AG04450 (cell line): ENCODE data around the gene ZNF212. TPM values are rescaled to one million over a fixed set of nuclear protein-coding genes. Genes with fewer than 3 reads are reported as not detected.

Experiments
- CTCF ChIA-PET: fragments of 300-600, 350-600 bp; formaldehyde crosslinking; extraction: SDS; loops from one replicate; lab custom pipeline; 2022; ENCODE audit warnings: antibody characterized with exemption, inconsistent platforms; lab: Charles Lee
- POLR2A ChIA-PET: fragments of 350-600 bp; formaldehyde crosslinking; extraction: SDS; loops from one replicate; lab custom pipeline; 2021; ENCODE audit warnings: antibody characterized with exemption, inconsistent platforms; lab: Yijun Ruan, JAX
- DNase-seq: peaks from one replicate; pipeline ENCODE4 v3.0.0-alpha.2; 2011; ENCODE audit warnings: low read depth, low spot score
- H3K27ac ChIP-seq: one replicate; pipeline ENCODE4 v1.5.1; 2012; ENCODE audit warnings: low read depth, low read length, control low read depth
- H3K27me3 ChIP-seq: one replicate; pipeline ENCODE4 v1.6.0; 2012; ENCODE audit warnings: low read length; ENCODE audit not compliant: control insufficient read depth, insufficient read depth
- H3K4me3 ChIP-seq: 2 replicates; pipeline ENCODE4 v1.5.1; 2011; ENCODE audit warnings: mild to moderate bottlenecking, low read depth, low read length, control low read depth
- H3K9me3 ChIP-seq: 2 replicates; pipeline ENCODE4 v1.5.1; 2012; ENCODE audit warnings: low read length; ENCODE audit not compliant: control insufficient read depth, insufficient read depth
- CTCF ChIP-seq: IDR thresholded peaks from 2 replicates; pipeline ENCODE4 v1.5.1; 2011; ENCODE audit warnings: low read depth, low read length, control low read depth, inconsistent platforms
- polyA minus RNA-seq: library from RNA; depleted of rRNA, polyadenylated mRNA; stranded (reverse); fragments of >200 nt; gene quantifications from 2 replicates; pipeline ENCODE4 v1.2.3, GENCODE V29; 2011; rRNA and poly(A)+ RNA removed
- polyA plus RNA-seq: library from polyadenylated mRNA; depleted of rRNA; stranded (reverse); fragments of >200 nt; gene quantifications from 2 replicates; pipeline ENCODE4 v1.2.3, GENCODE V29; 2011; rRNA removed

The ZNF212 gene
- polyA plus RNA-seq = 4.1 and 4.2 TPM in 2 replicates
- polyA minus RNA-seq = 4.5 and 4.6 TPM in 2 replicates

GRCh38 chr7:149239345-149240143, at the start of gene ZNF212:
Gene ZNF212, plus strand, starts transcription at chr7:149239651. Its CDS starts 128 bp downstream, at chr7:149239779.
- TF ChIP-seq CTCF = peak; percentile 83
- Histone ChIP-seq H3K9me3 (peaks cover 5% of the 10 kb centered on the region), H3K27me3 (no peaks in the 10 kb centered on the region), H3K4me3 (peak within 1 kb of the TSS; percentile 97), H3K27ac (no peak within 1 kb of the TSS)
- CTCF ChIA-PET = interaction anchor here (0.6 to 1.3 kb wide), 4 partner anchors 9 to 65 kb away, joined by 3 to 17 read pairs (median 4); no protein-coding TSS in a partner anchor
- peak; percentile 58 for DNase-seq
- POLR2A ChIA-PET = no interaction called here

DNA sequence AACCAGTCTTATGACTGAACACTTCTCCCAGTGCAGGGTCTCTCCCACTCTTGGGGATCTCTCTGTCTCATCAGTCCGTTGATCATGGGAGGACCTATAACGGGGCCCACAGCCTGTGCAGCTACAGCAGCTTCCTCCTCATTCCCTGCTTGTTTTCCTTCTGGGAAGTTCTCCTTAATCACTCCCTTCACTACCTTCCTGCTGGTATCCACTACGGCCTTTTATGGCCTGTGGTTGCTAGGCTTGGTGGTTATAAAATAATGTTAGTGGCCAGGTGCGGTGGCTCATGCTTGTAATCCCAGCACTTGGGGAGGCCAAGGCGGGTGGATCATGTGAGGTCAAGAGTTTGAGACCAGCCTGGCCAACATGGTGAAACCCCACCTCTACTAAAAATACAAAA, 47.6 kb upstream of the ZNF212 start:
- ChIA-PET POLR2A (no interaction called here), CTCF (no interaction called here)
- no peak for TF ChIP-seq CTCF
- Histone ChIP-seq H3K27me3 (no peaks in the 10 kb centered on the region), H3K27ac (no peak overlapping the region), H3K9me3 (no peaks in the 10 kb centered on the region), H3K4me3 (no peak overlapping the region)
- no peak for DNase-seq

- TF ChIP-seq CTCF = no peak
- H3K4me3 ChIP-seq = peak overlapping the region; percentile 80
- ChIA-PET CTCF (interaction anchor here (0.7 to 2.4 kb wide), 21 partner anchors 9 to 115 kb away, joined by 3 to 13 read pairs (median 4); partner anchors contain the start of genes ZNF398, ZNF425 and ZNF783), POLR2A (interaction anchor here (0.6 to 2.1 kb wide), 11 partner anchors 9 to 317 kb away, joined by 3 to 12 read pairs (median 4); partner anchors contain the start of genes ZNF398 and ZNF425)
- H3K27ac ChIP-seq = peak overlapping the region; percentile 73
- H3K9me3 ChIP-seq = no peaks in the 10 kb centered on the region
- DNase-seq = no peak
- no peaks in the 10 kb centered on the region for H3K27me3 ChIP-seq
Observed at GRCh38 chr7:149194799-149195179, 44.7 kb upstream of the ZNF212 start.

GRCh38 chr7:149195180-149196150, 44.0 kb upstream of the ZNF212 start, which contains the start of gene ZNF282:
Gene ZNF282, plus strand, starts transcription at chr7:149195546. Its CDS starts 44 bp downstream, at chr7:149195590.
- POLR2A ChIA-PET = interaction anchor here (0.6 to 2.1 kb wide), 12 partner anchors 10 to 317 kb away, joined by 3 to 12 read pairs (median 4); partner anchors contain the start of genes ZNF398 and ZNF425

More at GRCh38 chr7:149195180-149196150, 44.0 kb upstream of the ZNF212 start, which contains the start of gene ZNF282:
- Histone ChIP-seq H3K27ac (peak within 1 kb of the TSS; percentile 73), H3K27me3 (no peaks in the 10 kb centered on the region), H3K9me3 (no peaks in the 10 kb centered on the region), H3K4me3 (peak within 1 kb of the TSS; percentile 80)
- CTCF ChIA-PET = interaction anchor here (0.6 to 2.4 kb wide), 24 partner anchors 8 to 406 kb away, joined by 3 to 13 read pairs (median 4); partner anchors contain the start of genes ZNF398, ZNF425 and ZNF783
- DNase-seq = peak; percentile 66
- TF ChIP-seq CTCF = peak; percentile 76
